ENCODE measurements around the gene MFSD6.
"Not testable (repeated sequence)": the region's sequence is repeated elsewhere in the genome, so short reads cannot be mapped to it uniquely, and the experiment has no call there.

The MFSD6 gene

DNA sequence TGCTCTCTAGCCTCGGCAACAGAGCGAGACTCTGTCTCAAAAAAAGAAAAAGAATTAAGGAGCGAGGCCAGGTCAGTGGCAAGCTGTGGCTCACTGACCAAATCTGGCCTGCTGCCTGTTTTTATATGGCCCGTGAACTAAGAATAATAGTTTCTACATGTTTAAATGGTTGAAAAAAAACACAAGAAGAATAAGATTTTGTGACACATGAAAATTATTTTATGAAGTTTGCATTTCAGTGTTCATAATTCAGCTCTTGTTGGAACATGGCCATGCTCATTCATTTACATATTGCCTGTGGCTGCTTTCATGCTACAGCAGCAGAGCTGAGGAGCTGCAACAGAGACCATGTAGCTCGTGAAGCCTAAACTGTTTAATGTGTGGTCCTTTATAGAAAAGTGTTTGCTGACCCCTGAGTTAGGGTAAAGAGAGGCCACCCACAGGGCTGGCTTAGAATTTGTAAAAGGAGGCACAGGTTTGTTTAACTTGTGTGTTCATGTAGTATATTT, 59.5 kb downstream of the MFSD6 start:
- peak; percentile 70 for DNase-seq

DNA sequence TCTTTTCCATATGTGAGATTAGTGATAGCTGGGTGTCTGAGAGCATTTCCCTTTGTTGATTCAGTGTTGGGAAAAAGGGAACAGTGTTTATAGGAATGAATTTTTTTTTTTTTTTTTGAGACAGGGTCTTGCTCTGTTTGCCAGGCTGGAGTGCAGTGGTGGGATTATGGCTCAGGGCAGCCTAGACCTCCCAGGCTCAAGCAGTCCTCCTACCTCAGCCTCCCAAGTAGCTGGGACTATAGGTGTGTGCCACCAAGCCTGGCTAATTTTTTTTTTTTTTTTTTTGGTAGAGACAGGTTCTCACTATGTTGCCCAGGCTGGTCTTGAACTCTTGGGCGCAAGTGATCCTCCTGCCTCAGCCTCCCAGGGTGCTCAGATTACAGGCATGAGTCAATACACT, 60.2 kb downstream of the MFSD6 start:
- not testable (repeated sequence) for DNase-seq

DNA sequence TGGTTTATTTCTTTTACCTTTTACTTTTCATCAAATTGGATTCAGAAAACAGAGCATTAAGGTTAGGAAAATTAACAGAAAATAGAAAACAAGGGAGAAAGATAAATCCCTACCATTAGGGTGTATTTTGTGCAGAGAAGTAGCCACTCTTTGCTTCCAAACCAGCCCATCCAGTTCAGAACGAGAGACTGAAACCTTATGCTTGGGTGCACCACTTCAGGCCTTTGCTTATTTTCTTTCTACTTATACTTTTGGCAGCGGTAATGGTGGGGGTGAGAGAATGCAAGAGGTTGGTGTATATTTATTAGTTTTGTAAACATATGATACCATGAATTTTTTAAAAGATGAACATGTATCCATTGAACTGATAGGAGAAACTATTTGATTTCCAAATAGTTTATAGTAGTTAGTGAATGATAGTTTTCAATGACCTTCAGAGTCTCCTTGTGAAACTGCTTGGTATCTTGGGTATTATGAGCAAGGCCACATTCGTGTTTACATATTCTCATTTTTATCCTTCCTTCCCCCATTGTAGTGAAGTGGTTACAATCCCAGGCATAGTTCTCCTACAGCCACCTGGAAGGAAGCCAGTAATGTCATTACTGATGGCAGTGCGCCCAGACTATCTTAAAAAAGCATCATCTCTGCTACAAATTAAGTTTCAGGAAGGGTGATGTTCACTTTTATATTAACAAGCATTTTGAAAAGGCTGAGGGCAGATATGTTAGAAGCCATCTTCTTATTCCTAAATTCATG, 60.8 kb downstream of the MFSD6 start:
- peak; percentile 98 for DNase-seq

GRCh38 chr2:190469771-190470170, 61.6 kb downstream of the MFSD6 start:
- peak; percentile 94 for DNase-seq

DNA sequence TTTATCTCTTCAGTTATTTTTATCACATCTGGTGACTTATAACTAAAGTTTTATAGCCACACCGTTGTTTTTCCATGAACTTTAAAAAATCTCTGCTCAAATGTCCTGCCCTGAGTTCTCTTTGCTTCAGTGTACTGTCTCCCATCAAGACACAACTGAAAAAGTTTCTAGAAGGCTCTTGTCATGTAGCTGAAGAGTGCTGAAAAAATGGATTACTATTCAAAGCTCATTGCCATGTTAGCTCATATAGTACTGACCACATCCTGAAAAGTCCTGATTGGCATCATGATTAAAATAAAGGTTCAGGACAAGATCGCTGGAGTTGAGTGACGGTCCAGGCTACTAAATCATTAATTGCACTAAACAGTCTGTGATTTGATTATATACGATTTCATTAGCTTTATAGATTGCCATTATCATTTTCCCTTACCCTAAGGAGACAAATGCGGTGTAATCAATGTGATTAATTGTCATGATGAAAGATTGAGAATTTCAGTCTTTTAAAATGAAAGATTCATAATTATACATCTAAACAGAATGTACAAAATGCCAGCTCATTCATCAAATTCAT, 62.2 kb downstream of the MFSD6 start:
- DNase-seq = peak; percentile 31

- DNase-seq = peak; percentile 91
Measured at GRCh38 chr2:190477661-190478454, 69.7 kb downstream of the MFSD6 start.

GRCh38 chr2:190478572-190479195, 70.5 kb downstream of the MFSD6 start:
- no peak for DNase-seq

DNA sequence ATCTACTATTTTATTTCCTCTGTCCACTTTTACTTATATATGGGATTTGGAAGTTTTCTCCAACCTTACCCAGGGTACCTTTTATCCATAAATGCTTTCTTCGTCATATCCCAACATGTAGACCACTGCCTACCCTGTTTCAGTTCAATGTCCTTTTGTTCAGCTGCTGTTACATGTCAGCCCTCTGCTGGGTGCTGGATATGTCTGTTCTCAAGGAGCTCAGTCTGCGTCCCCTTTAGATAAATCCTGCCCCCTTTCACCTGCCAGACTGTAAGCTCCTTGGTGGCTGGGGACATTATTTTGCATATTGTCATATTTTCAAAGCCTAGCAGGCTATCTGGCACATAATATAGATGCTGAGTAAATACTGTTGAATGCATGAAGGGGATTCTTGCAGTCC, 73.2 kb downstream of the MFSD6 start:
- DNase-seq = no peak

- DNase-seq = no peak
Measured at GRCh38 chr2:190482451-190482850, 74.3 kb downstream of the MFSD6 start.

- no peak for DNase-seq
Measured at GRCh38 chr2:190486037-190486623, 78.0 kb downstream of the MFSD6 start.

DNA sequence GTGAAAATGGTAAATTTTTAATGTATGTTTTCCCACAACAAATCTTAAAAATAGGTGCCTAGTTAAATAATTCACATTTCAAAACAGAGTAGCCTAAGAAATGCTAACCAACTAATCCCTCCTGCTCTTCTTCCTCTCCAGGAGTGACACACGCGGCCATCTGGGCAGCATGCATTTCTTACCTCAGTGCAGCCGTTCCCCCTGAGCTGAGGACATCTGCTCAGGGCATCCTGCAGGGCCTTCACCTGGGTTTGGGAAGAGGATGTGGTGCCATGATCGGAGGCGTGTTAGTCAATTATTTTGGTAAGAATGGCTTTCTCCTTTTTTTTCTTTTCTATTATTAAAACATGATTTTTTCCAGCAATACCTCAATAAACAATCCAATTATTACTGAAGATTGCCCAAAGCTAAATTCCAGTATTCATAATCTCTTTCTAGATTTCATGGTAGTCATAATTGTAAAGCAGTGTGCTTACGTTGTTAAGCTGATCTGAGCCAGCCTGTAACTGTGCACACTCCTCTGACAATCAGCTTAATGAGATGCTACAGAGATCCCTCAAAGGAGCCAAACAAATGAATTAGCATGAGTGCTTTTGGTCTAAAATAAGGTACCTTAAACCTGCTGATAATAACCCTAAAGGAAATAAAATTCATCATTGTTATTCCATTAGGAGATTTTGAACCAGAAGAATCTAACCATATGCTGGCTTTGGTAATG, 80.5 kb downstream of the MFSD6 start:
- DNase-seq = no peak

- DNase-seq = no peak
Measured at GRCh38 chr2:190489475-190489874, 81.3 kb downstream of the MFSD6 start.

DNA sequence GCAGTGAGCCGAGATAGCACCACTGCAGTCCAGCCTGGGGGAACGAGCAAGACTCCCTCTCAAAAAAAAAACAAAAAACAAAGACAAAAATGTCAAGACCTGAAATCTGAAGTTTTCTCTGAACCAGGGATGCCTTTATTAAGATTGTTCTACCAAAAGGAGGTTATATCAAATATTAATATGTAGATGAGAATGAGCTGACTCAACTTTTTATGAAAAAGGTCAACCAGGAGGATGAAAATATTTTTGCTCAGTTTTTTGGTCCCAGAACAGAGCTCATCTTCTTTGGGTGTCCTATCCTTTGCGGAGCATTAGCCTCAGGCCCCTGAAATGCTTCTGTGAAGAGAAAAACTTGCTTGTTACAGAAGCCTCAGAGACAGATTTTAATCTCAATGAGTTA, 82.3 kb downstream of the MFSD6 start:
- no peak for DNase-seq

DNA sequence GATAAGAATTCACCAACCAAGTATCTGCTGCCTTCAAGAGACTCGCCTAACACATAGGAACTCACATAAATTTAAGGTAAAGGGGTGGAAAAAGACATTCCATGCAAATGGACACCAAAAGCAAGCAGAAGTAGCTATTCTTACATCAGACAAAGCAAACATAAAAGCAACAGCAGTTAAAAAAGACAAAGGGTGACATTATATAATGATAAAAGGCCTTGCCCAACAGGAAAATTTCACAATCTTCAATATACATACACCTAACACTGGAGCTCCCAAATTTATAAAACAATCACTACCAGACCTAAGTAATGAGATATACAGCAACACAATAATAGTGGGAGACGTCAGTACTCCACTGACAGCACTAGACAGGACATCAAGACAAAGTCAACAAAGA, 84.9 kb downstream of the MFSD6 start:
- DNase-seq = no peak

DNA sequence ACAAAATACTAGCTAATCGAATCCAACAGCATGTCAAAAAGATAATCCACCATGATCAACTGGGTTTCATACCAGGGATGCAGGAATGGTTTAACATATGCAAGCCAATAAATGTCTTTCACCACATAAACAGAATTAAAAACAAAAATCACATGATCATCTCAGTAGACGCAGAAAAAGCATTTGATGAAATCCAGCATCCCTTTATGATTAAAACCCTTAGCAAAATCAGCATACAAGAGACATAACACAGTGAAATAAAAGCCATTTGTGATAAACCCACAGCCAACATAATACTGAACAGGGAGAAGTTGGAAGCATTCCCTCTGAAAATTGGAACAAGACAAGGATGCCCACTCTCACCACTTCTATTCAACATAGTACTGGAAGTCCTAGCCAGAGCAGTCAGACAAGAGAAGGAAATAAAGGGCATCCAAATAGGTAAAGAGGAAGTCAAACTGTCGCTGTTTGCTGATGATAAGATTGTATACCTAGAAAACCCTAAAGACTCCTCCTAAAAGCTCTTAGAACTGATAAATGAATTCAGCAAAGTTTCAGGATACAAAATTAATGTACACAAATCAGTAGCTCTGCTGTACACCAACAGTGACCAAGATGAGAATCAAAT, 86.6 kb downstream of the MFSD6 start:
- not testable (repeated sequence) for DNase-seq

GRCh38 chr2:190497428-190497827, 89.3 kb downstream of the MFSD6 start:
- DNase-seq = no peak

- no peak for DNase-seq
Measured at GRCh38 chr2:190499273-190499672, 91.1 kb downstream of the MFSD6 start.

- no peak for DNase-seq
Measured at GRCh38 chr2:190500054-190500502, 91.9 kb downstream of the MFSD6 start.

DNA sequence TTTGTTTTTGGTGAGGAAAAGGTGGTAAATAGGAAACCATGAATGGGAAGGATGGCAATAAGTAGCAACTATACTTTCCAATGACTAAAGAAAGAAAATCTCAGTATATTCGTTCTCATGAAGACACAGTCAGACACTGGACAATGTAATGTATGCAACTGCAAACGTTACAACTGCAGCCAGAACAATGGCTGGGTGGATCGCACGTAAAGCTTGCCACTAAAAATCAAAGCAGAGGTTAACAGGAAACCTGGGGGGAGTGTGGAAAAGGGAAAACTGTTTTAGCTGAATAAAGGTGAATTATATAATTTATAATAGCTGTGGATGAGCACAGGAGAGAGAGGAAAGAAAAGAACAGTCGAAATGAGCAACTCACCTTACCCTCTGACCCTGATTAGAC, 93.1 kb downstream of the MFSD6 start:
- DNase-seq = no peak

- no peak for DNase-seq
Measured at GRCh38 chr2:190501702-190502407, 93.7 kb downstream of the MFSD6 start.

DNA sequence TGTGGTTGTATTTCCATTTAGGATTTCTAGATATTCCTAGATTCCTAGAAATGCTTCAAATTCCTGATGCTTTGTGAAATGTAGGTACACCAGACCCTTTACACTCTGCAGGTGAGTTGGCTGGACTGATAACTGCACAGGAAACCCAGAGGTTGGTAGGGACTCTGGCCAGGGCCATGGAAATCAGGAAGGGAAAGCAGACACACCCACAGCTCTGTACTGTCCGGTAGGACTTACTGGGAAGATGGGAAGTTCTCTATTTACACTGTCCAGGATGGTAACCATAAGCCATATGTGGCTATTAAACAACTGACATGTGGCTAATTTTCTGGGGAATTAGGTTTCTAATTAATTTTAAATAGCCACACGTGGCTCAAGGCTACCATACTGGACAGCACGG, 94.9 kb downstream of the MFSD6 start:
- no peak for DNase-seq

Measured in NCI-H1092 treated with DMSO at 0.1 percent for 48 hours (cell line).